NCI-H1092 (cell line): ENCODE results near the gene RFC2.
"Not testable (repeated sequence)": the region's sequence is repeated elsewhere in the genome, so short reads cannot be mapped to it uniquely, and the experiment has no call there.

Experiments
- DNase-seq: peaks from one replicate; lab custom pipeline; 2025; lab: John Stamatoyannopoulos, UW

Gene RFC2

DNA sequence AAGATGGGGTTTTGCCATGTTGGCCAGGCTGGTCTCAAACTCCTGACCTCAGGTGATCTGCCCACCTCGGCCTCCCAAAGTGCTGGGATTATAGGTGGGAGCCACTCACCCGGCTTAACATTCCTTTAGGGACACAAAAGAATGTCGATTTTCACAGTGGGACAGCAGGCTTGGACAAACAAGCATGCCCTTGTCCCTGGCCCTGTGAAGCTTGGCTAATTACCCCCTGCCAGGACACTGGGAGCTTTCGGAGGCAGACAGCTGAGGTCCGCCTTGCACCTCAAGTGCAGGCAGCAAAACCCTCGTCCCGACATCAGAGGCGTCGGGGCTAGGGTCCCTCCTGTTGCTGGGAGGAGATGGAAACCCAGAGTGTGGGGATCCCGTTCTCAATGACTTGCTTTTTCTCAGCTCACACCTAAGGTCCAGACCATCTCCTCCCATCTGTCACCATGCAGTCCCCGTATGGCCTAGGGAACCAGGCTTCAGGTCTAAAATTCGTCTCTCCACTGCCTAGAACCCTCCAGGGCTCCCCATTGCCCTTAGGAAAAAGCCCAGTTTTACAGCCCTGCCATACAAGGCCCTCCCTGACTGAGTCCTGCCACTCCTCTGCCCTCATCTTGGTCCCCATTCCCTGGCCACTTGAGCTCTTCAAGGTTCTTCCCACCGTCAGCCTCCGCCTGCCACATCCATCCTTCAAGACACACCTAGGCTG, 28.7 kb upstream of the RFC2 start:
- no peak for DNase-seq

GRCh38 chr7:74280985-74281384, 26.8 kb upstream of the RFC2 start:
- no peak for DNase-seq

DNA sequence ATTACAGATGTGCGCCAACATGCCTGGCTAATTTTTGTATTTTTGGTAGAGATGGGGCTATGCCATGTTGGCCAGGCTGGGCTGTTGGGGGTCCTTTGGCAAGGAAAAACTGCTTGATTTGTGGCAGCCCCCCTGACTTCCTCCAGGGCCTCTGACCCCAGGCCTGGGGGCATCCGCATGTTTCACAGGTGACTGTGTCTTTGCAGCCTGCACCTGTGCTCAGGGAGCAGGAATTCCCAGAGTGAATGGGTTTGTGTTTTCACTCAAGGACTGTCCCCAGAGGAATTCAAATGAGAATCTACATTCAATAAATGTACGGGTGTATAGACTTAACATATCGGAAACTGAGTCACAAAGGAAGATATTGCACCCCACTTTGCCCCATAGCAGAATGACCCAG, 23.4 kb upstream of the RFC2 start:
- no peak for DNase-seq

GRCh38 chr7:74275401-74275881, 21.2 kb upstream of the RFC2 start:
- no peak for DNase-seq

DNA sequence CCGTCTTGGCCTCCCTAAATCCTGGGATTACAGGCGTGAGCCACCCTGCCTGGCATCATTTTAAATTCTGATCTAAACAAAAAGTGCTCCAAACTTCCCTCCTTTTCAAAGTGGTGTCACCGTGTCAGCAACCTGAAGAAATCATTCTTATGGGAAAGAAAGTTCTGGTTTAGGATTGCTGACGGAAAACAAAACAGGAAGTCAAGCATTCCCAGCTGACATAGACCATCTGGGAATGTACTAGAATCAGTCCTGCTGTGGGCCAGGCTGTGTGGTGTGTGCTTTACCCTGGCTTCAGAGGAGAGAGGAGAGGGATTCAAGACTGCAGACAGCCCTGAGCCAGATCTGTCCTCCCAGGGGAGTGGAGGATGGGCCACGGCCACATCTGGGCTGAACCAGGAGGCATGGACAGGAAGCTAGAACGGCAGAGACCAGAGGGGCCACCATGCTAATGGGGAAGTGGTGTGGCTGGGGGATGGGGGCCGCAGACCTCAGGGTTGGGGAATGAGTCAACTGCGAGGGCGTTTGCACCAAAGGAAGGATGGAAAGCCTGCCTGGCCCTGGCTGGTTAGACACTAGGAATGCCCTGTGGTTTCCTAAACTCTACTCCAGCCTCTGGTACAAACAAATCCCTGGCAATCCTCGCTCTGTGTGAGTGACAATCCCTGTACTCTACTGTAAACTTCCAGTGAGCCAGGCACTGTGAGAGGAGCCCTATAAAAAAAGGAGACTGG, 18.3 kb upstream of the RFC2 start:
- no peak for DNase-seq

DNA sequence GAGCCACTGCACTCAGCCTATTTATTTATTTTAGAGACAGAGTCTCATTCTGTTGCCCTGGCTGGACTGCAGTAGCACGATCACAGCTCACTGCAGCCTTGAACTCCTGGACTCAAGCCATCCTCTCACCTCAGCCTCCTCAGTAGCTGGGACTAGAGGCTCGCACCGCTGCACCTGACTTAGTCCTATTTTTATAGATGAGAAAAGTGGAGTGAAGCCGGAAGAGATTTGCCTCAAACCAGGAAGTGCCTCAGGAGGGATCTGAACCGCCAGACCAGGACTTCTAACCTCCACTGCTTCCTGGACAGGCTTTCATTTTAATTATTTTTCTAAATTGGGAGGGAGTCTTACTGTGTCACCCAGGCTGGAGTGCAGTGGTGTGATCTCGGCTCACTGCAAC, 17.5 kb upstream of the RFC2 start:
- DNase-seq: no peak

GRCh38 chr7:74269757-74270277, 15.6 kb upstream of the RFC2 start:
- peak; percentile 67 for DNase-seq

DNA sequence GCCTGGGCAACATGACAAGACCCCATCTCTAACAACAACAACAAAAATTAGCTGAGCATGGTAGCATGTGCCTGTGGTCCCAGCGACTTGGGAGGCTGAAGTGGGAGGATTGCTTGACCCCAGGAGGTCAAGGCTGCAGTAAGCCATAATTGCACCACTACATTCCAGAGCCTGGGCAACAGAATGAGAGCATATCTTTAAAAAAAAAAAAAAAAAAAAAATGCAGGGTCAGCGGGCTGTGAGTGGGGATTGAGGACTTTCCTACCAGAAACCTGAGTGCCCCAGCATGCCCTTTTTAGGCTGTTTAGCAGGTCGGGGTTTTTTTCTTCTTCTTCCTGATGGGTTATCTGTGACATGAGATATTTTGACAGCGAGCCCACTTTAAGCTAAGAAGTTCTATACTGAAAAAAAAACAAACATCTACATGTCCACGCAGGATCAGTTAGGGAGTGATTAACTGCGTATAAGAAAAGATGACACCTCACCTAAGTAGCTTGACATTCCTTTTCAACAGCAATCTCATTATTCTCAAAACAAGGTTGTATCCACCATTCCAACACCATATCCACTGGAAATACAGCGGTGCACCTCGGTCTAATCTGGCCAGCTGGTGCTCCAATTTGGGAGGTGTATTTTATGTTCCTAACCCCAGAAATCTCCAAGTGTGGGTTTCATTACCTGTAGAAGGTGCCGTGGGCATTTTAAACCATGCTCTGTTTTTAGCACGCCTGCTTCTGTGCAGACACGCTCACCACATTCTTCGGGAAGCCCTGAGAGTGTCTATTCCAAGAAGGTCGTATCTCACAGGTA, 13.8 kb upstream of the RFC2 start:
- no peak for DNase-seq

DNA sequence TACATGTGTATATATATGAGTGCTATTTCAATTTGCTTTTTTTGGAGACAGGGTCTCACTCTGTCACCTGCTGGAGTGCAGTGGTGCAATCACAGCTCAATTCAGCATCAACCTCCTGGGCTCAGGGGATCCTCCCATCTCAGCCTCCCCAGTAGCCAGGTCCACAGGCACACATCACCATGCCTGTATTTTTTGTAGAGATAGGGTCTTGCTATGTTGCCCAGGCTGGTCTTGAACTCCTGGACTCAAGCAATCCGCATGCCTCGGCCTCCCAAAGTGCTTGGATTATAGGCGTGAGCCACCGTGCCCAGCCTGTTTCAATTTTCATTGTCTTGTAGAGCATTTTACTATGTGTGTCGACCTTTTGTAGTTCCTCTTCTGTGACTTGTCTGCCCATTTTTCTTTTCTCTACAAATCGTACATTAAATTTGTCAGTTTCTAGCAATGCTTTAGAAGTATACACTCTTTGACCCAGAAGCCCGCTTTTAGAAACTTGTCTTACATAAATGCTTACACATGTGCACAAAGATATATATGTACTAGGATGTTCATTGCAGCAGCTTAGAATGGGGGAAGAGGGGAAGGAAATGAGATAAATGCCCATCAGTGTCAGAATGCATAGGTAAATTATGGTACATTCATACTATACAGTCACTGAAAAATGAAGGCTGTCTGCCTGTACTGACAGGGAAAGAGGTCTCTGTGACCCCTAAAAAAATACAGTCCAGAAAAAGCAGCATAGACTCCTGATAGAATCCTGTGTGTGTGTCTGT, 12.2 kb upstream of the RFC2 start:
- DNase-seq: no peak

- DNase-seq: no peak
Measured at GRCh38 chr7:74263399-74264120, 9.4 kb upstream of the RFC2 start.

GRCh38 chr7:74262639-74263398, 8.6 kb upstream of the RFC2 start:
- DNase-seq: no peak

DNA sequence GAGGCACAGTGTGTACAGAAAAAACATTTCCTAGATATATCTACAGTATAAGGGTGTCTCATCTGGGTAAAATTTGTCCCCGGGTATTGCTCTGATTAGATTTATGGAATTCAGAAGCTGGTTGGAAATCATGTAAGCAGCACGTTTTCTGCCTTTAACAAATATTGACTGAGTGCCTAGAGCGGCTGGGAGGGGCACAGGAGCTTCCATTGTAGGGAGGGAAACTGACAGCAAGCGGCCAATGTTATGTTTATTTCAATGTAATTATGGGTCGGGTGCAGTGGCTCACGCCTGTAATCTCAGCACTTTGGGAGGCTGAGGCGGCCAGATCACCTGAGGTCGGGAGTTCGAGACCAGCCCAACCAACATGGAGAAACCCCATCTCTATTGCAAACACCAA, 4.4 kb upstream of the RFC2 start:
- no peak for DNase-seq

DNA sequence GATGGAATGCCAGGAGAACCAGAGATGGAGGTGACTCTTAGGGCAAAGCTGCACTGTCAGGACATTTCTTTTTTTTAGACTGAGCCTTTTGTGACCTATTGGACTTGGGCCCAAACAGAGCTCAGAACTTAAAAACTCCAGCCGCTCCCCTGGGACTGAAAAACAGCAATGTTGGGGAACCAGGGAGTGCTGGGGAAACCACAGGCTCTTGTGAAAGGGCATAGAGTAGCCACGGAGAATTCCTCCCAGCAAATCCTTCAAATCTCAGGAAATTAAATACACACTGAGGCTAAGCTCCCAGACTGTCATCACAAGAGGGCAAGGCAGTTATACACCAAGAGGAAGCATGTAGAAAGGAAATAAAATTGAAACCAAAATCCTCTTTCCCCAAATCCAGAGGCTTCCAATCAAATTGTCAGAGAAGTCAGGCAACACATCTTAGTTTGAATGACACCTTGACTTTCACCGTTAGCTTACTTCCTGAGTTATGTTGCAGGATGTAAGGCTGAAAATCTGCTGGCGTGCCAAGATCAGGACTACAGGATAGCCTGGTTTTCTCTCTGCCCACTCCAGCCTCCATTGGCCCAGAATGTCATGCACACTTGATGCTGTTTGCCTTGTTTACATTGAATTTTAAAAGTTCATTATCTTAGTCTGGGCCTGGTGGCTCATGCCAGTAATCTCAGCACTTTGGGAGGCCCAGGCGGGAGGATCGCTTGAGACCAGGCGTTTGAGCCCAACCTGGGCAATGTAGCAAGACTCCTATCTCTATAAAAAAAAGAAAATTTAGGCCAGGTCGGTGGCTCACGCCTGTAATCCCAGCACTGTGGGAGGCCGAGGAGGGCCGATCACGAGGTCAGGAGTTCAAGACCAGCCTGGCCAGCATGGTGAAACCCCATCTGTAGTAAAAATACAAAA, 2.6 kb upstream of the RFC2 start:
- DNase-seq: no peak

DNA sequence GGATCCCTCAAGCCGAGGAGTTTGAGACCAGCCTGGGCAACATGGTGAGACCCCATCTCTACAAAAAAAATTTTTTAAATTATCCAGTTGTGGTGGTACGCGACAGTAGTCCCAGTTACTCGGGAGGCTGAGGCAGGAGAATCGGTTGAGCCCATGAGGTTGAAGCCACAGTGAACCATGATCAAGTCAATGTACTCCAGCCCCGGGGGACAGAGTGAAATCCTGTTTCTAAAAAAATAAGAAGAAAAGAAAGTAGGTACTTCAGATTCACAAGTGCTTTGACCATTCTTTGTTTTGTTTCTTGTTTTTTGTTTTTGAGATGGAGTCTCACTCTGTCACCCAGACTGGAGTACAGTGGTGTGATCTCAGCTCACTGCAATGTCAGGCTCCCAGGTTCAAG, 1.3 kb upstream of the RFC2 start:
- not testable (repeated sequence) for DNase-seq

DNA sequence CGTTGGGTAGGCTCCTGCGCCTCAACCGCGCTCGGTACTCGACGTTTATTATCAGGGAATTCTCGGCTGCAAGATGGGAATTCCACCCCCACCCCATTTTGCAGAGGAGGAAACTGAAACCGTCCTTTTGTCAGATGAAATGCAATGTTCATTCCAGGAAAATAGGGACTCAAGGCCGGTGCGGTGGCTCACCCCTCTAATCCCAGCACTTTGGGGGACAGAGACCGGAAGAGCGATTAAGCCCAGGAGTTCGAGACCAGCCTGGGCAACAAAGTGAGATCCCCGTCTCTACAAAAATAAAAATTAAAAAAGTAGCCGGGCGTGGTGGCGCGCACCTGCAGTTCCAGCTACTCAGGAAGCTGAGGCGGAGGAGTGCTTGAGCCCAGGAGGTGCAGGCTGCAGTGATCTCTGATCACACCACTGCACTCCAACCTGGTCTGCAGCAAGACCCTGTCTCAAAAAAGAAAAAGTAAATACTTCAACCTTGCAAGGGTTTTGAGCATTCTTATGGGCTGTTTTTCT, 720 bp upstream of the RFC2 start:
- DNase-seq: no peak

GRCh38 chr7:74253835-74254128, 417 bp downstream of the RFC2 start:
- DNase-seq: no peak

- DNase-seq: no peak
Measured at GRCh38 chr7:74253331-74253730, 868 bp downstream of the RFC2 start.

DNA sequence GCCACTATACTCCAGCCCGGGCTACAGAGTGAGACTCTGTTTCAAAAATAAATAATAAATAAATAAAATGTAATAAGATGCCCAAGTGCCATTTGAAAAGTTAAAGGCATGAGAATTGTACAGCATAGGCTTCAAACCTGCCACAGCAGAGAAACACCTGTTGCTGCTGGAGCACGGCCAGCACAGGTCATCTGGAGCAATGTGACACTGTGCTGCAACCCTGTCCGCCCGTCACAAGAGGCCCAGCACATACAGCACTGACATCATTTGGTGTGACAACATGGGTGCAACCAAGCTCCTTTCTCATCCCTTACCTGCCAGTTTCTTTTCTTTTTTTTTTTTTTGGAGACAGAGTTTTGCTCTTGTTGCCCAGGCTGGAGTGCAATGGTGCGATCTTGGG, 1.3 kb downstream of the RFC2 start:
- no peak for DNase-seq

- not testable (repeated sequence) for DNase-seq
Measured at GRCh38 chr7:74249058-74249457, 5.1 kb downstream of the RFC2 start.
